ENCODE data around the gene C1QTNF6.
"Not testable (repeated sequence)": the region's sequence is repeated elsewhere in the genome, so short reads cannot be mapped to it uniquely, and the experiment has no call there.

Gene C1QTNF6

GRCh38 chr22:37206841-37207821, 19.1 kb upstream of the C1QTNF6 start:
- DNase-seq = no peak

GRCh38 chr22:37206118-37206840, 18.2 kb upstream of the C1QTNF6 start:
- no peak for DNase-seq

DNA sequence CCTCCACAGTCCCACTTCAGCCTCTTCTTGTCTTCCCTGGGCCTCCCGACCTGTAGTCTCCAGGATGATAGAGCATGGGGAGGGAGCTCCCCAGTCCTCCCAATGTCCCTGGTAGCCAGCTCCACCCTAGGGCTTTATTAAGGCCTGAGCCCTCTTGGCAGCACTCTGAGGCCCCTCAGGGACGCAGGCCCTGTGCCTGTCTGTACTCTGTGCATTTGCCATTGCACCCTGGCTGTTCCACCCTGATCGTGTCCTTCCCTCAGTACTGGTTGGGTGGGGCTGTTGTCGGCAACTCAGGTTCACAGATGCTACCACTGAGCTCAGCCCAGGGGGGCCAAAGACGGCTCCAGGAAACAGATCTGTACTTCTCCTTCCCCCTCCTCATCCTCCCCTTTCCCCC, 17.0 kb upstream of the C1QTNF6 start:
- no peak for DNase-seq

GRCh38 chr22:37204045-37204655, 16.1 kb upstream of the C1QTNF6 start:
- no peak for DNase-seq

DNA sequence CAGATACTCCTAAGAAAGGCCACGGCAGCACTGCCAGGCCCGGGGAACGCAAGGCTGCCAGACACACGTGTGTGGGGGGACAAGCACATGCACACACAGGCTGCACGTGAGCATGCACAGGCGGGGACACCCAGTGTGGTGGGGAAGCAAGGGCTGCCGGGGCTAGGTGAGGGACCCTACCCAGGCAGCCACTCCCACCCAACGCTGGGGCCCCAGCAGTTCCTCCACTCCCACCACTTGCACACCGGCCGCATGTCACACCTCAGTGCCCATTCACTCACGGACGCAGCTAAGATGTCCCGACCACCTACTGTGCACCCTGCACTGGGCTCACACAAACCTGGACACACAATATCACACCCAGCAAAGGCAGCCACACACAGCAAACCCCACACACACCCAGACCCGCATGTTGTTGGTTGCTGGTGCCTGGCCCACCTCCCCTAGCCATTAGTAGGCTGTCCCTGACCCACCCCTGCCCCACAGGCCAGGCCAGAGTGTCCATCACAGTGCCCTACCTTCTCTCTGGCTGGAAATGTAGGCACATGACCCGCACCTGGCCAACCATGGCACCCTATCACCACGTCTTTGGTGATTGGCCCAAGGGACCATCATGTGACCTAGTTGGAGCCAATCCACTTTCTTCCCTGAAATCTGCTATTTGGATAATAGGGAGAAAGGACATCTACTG, 15.5 kb upstream of the C1QTNF6 start:
- DNase-seq = no peak

DNA sequence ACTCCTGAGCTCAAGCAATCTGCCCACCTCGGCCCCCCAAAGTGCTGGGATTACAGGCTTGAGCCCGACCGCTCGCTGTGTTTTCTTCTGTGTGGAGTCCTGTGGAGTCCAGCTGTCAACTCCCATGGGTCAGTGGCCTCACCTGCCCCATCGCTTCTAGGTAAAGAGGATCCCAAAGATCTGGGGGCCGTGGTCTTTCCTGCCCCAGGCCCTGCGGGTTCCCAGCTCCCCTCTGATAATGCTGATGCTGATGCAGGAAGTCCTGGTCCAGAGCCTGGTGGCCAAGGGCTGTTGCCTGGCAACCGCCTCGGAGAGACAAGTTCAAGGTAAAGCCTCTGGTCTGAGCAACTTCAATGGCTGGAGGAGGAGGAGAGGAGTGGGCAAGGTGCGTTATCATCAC, 14.7 kb upstream of the C1QTNF6 start:
- DNase-seq = no peak

DNA sequence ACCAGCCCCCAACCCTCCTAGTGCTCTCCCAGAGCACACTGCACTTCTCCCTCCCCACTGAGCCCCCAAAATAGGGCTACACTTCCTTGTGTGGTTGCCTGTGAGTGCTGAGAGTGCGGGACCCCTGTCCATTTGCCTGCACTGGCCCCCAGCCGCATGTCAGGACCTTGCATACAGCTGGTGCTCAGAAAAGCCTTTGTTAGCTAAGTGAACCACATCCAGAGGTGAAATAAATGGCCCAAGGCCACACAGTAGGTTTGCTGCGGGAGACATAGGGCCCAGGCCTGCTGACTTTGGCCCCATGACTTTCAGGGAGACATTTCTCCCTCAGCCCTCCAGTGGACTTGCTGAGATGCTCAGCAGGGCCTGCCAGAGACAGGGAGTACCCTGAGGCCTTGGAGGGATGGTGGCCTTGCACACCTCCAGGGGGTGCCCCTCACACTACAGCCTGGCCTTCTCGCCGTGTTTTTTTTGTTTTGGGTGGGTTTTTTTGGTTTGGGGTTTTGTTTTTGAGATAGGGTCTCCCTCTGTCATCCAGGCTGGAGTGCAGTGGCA, 14.0 kb upstream of the C1QTNF6 start:
- DNase-seq = no peak

- not testable (repeated sequence) for DNase-seq
Measured at GRCh38 chr22:37201443-37201820, 13.4 kb upstream of the C1QTNF6 start.

DNA sequence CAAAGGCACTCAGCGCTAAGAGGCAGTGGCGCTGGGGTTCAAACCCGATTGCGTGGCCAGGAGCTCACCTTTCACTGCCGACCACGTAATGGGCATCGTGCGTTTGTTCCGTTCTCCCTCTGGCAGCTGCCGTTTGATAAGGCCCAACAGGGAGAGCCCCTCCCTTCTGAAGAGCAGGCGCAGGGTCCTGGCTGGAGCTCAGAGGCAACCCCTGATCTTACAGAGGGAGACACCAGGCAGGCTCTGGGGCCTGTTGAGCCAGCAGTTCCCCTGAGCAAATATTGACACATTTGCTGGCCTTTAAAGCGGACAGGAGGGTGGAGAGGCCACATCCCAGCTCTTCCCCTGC, 11.7 kb upstream of the C1QTNF6 start:
- no peak for DNase-seq

- DNase-seq = peak; percentile 99
Measured at GRCh38 chr22:37199103-37199759, 11.2 kb upstream of the C1QTNF6 start.

DNA sequence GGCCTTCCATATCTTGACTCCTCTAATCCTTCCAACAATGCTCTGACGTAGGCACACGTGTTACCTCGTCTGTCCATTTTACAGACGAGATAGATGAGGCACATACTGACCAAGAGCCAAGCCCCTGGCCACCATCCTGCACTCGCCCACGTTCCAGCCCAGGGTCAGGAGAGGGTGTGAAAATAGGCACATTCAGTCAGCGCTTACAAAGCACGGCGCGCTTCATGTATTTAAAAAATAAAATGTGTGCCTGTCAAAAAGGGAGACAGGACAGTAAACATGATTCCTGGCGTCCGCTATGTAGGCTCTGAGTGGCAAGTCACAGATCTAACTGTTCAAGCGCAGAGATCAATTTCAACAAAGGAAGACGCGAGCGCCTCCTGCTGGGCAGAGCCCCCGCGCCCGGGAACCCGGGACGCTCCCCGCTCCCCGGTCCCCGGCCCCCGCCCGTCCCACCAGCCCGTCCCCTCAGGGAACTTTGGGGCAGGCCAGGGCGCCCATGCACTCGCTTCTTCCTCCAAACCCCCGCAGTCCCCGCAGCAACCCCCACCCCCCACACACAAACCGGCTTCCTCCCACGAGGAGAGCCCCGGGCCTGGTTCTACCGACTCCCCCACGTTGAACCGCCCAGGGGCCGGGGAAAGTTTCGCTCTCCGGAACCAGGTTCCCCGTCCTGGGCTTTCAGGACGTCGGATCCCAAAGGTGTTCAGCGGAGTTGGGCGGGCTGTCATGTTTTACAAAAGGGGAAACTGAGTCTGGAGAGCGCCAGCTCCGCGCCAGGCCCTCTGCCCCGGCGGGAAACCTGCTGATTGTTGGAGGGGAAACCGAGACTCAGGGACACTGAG, 10.4 kb upstream of the C1QTNF6 start:
- peak; percentile 91 for DNase-seq

GRCh38 chr22:37197451-37198257, 9.6 kb upstream of the C1QTNF6 start:
- no peak for DNase-seq

DNA sequence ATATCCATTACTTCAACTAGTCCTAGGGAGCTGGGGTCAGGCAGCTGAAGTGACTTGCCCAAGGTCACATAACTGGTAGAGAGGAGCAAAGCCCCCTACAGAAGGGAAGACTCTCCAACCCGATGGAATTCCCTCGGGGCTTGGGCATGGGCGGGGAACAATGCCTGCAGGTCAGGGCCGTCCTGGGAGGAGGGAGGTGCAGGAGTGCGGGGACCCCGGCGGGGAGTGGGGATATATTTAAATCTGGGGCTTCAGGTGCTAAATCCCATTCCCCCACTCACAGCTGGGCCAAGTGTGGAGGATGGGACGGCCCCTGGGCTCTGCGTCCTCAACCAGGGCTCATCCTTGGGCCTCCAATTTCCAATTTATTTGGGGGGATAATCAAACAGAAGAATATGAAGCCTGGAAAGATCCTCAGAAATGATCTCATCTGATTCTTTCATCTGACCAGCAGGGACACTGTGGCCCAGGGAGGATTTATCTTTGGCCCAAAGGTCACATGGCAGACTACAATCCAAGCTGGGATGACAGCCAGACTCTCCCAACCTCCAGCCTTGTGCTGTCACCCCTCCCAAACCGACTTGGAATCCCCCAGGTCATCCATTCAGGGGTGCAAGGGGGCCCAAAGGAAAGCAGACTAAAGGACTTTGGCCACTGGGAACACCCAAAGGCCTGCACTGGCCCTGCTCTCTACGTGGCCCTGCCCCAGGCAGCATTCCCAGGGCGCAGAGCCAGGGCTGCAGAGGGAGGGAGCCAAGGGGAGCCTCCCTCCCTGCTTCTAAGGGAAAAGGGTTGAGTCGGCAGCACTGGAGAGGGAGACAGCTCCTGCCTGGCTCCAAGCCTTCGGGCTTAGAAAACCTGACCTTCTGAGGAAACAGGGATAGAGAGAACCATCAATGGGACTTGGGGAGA, 8.7 kb upstream of the C1QTNF6 start:
- DNase-seq = no peak

DNA sequence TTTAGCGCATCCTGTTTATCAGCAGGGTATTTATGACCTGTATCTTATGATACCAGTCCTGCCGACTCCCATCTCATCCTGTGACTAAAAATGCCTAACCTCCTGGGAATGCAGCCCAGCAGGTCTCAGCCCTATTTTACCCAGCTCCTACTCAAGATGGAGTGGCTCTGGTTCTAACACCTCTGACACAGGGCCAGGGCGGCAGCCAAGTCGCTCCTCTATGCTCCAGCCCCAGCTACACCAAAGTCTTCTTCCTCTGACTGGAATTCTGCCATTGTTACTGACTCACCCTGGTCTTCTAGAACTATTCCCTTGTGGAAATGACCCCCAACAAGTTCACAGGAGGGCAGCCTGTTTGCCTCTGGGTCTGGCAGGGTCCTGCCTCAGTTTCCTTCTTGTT, 7.9 kb upstream of the C1QTNF6 start:
- no peak for DNase-seq

DNA sequence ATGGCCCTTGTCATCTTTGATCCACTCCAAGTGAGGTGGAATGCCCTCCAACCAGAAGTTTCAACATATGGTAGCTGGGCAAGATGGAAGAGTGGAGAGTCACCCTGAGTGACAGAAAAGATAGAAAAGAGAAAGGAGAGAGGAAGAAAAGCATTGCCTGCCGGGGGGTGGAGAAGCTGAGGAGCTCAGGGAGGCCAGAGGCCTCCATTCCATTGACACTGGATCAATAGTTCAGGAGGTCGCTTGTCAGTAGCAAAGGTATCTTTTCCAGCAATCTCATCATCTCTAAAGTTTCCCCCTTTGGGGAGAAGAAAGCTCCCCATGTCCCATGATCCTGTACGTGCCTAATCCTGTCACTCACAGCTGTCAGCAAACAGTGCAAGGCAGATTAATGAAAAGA, 6.7 kb upstream of the C1QTNF6 start:
- DNase-seq = no peak

GRCh38 chr22:37193629-37194191, 5.7 kb upstream of the C1QTNF6 start:
- peak; percentile 70 for DNase-seq

DNA sequence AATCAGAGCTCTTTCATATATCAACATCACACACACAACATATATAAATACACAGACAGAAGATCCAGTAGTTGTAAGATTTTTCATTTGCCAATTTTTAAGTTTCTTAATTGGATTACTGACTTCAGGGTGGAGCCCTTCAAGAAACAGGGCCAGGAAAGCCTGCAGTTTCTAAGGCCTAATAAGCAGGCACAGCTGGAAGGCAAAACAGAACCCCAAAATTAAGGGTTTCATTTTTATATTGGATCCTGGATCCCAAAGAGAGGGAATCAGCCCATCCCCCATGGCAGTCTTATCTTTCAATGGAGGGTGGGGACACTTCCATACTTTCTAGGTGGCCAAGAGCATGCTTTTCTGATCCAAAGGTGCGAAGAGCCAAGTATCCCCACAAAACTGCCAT, 4.7 kb upstream of the C1QTNF6 start:
- no peak for DNase-seq

GRCh38 chr22:37192204-37192603, 4.2 kb upstream of the C1QTNF6 start:
- DNase-seq = no peak

DNA sequence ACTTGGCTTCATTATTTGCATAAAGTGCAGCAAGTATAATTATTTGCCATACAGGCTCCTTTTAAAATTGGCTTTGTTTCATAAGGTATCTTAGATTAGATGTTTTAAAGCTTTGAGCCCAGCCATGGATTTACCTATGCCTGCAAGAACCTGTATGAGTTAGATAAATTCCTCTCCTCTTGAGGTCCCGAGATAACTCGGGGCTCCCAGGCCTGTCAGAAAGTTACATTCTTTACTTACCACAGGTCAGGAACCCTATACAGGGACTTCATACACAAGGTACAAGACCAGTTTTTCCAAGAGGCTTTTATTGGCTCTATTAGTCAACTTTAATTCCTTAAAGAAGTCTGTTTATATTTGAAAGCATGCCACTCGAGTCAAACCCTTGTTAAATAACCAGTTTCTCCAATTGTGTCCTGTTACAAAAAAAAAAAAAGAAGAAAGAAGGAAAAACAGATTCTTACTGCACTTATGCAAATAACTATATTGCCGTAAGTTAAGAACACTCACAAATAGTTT, 2.3 kb upstream of the C1QTNF6 start:
- no peak for DNase-seq

All from CD4-positive, alpha-beta T cell treated with Interleukin-17A for 1 hour (primary cell).